HG03159 (cell line): ENCODE results near the gene OAS1.
"Not testable (repeated sequence)": the region's sequence is repeated elsewhere in the genome, so short reads cannot be mapped to it uniquely, and the experiment has no call there.

Experiments
- ATAC-seq: cut with Tn5 transposase; IDR thresholded peaks from one replicate; pipeline ENCODE4 v1.9.1; 2021; ENCODE audit warnings: mild to moderate bottlenecking, moderate library complexity; ENCODE audit not compliant: unreplicated experiment

OAS1 gene

GRCh38 chr12:112933129-112933505 is 26.4 kb downstream of the OAS1 start:
- no peak for ATAC-seq

- no peak for ATAC-seq
These were observed 29.5 kb downstream of the OAS1 start for GRCh38 chr12:112936264-112936663.

DNA sequence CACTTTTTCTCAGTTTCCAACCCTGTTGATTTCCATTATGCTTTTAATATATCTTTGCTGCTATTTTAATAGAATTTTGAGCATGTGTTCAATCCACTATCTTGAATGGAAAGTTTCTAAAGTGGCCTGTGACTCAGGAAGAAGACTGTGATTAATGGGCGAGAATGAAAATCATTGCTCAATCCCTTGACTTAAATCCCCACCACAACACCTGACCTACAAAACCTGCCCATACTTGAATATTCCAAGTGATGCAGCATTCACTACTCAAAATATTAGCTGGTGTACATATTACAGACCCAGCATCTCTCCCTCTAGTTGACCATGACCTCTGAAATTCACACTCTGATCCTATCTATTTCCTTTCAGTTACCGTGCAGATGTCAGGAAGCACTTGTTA is 30.2 kb downstream of the OAS1 start:
- no peak for ATAC-seq

GRCh38 chr12:112937741-112938719 is 31.3 kb downstream of the OAS1 start, which contains the start of gene OAS3:
Gene OAS3 (plus strand): TSS chr12:112938474. CDS start chr12:112938531, 57 bp downstream.
- ATAC-seq = peak; percentile 53

DNA sequence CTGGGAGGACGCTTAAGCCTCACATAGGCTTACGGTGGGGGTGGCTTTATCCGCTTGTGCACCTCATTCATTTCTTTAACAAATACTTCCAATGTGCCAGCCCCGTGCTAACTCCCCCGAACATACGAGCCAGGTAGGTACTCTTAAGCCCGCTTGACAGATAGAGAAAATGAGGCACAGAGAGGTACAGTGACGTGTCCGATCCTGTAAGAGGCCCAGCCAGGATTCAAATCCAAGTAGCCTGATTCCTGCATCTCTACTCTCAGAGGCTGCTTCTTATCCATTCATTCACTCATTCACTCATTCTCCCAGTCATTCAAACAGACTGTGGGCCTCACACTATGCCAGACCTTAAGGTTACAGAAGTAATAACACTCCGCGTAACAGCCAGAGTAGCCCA is 32.0 kb downstream of the OAS1 start:
- no peak for ATAC-seq

DNA sequence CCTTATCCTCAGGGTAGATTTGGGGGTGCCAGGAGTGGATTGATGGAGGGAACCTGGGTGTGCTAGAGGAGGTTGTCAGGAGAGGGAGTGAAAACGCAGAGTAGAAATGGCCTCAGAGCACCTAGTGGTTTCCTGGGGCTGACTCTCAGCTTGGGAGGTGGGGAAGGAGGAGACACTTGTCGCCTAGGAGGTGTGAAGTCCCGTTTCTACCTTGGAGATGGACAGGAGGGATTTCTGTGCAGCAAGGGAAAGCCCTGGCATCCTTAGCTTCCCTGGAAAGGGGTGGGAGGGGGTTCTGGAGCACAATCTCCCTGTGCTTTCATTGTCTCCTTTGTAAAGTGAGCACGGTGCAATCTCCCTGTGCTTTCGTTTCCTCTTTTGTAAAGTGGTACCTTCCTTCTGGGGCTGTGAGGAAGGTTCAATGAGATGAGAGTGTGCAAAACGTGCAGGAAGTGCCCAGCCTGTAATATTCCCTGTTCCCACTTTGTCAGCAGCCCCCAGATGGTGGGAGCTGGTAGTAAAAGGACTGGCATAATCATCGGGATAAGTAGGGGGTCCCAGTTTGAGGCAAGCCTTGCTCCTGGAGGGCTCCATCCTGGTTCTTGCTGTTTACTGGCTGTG is 33.1 kb downstream of the OAS1 start:
- no peak for ATAC-seq

- ATAC-seq = no peak
These were observed 35.0 kb downstream of the OAS1 start for GRCh38 chr12:112941528-112942335.

DNA sequence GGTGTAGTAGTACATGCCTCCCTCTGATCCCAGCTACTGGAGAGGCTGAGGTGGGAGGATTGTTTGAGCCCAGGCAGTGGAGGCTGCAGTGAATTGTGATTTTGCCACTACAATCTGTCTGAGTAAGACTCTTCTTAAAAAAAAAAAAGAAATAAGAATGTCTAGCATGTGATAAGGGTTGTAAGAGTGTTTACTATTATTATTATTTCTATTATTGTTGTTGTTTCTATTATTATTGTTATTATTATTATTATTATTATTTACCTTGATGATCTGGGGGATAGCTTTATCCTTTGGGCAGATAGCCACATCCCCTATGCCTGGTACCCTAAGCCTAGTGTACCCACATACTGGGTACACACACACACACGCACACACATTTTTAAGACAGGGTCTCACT is 35.8 kb downstream of the OAS1 start:
- ATAC-seq = no peak

- no peak for ATAC-seq
These were observed 37.4 kb downstream of the OAS1 start for GRCh38 chr12:112944024-112944690.

DNA sequence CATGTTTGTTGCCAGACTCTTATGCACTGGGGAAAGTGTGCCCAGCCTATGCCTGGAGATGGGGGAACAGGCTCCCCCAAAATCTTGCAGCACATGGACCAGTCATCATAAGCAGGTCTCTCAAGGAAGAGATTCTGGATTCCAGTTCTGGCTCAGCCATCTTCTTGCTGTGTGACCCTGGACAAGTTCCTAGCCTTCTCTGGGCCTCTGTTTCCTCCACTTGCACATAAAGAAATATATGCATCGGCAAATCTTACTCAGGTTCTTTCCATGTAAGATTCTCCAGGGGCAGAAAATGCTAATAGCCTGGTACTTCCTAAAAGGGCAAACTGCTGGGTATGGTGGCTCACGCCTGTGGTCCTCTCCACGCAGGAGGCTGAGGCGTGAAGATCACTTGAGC is 38.8 kb downstream of the OAS1 start:
- ATAC-seq = no peak

GRCh38 chr12:112946236-112947000 is 39.7 kb downstream of the OAS1 start:
- no peak for ATAC-seq

DNA sequence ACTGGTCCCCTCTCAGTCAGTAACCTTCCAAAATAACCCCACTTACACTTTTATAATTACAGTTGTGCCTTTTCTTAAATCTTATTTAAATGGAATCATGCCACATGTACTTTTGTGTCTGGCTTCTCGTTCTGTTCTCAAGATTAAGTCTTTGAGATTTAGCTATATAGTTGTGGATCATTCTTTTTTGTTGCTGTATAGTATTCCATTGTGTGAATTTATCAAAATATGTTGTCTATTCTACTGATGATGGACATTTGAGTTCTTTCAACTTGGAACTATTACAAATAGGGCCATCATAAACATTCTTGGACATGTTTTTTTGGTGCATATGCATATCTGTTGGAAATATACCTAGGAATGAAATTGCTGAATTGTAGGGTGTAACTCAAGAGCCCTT is 40.6 kb downstream of the OAS1 start:
- no peak for ATAC-seq

- no peak for ATAC-seq
These were observed 41.0 kb downstream of the OAS1 start for GRCh38 chr12:112947761-112948160.

DNA sequence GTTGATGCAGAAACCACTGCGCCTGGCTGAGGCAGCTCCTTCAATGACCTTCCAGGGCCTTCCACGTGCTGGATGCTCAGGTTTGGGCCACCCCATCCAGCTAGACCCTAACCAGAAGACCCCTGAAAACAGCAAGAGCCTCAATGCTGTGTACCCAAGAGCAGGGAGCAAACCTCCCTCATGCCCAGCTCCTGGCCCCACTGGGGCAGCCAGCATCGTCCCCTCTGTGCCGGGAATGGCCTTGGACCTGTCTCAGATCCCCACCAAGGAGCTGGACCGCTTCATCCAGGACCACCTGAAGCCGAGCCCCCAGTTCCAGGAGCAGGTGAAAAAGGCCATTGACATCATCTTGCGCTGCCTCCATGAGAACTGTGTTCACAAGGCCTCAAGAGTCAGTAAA is 42.0 kb downstream of the OAS1 start:
- ATAC-seq = no peak

DNA sequence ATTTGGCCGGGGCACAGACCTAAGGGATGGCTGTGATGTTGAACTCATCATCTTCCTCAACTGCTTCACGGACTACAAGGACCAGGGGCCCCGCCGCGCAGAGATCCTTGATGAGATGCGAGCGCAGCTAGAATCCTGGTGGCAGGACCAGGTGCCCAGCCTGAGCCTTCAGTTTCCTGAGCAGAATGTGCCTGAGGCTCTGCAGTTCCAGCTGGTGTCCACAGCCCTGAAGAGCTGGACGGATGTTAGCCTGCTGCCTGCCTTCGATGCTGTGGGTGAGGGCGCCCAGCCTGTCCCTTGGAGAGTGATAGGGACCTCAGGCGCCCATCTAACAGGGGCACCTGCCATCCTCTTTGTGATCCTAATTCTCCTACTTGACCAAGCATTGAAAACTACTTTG is 43.9 kb downstream of the OAS1 start:
- no peak for ATAC-seq

- ATAC-seq = not testable (repeated sequence)
These were observed 50.4 kb downstream of the OAS1 start for GRCh38 chr12:112957125-112957524.

DNA sequence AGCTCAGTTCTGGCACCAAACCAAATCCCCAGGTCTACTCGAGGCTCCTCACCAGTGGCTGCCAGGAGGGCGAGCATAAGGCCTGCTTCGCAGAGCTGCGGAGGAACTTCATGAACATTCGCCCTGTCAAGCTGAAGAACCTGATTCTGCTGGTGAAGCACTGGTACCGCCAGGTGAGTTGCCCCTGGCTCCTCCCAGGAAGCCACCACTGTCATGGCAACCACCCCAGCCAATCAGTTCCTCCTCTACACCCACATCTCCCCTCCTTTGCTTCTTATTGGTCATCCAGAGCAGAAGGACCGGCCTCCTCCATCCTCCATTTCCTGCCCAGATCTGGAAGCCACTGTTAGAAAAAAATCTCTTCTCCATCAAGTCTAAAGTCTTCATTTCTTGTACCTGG is 54.3 kb downstream of the OAS1 start:
- ATAC-seq = no peak

DNA sequence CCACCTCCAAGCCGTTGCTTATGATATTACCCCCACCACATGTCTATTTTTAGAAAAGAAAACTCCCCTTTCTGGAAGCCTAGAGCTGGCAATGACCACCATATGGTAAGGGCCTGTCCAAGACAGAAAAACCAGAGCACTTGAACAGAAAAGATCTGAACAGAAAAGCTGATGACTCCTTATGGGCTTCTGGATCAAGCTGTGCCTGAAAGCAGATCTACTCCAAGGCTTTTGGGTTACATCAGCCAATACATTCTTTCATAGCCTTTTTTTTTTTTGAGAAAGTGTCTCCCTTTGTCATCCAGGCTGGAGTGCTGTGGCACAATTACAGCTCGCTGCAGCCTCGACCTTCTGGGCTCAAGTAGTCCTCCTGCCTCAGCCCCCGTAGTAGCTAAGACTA is 54.8 kb downstream of the OAS1 start:
- no peak for ATAC-seq

DNA sequence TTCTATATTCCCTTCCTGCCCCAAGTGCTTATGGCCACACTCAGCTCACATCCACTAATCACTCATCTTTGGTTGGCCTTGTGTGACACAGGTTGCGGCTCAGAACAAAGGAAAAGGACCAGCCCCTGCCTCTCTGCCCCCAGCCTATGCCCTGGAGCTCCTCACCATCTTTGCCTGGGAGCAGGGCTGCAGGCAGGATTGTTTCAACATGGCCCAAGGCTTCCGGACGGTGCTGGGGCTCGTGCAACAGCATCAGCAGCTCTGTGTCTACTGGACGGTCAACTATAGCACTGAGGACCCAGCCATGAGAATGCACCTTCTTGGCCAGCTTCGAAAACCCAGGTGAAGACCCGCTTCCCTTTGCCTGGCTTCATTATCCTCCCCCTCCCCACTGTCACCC is 55.8 kb downstream of the OAS1 start:
- no peak for ATAC-seq

GRCh38 chr12:112963227-112963861 is 56.6 kb downstream of the OAS1 start:
- no peak for ATAC-seq
